Ishikawa (cell line): Measurements from ENCODE around the gene NMNAT3.

Source experiments
- CEBPB ChIP-seq: IDR thresholded peaks from 2 replicates; pipeline ENCODE4 v1.6.1; 2012
- CREB1 ChIP-seq: IDR thresholded peaks from 2 replicates; pipeline ENCODE4 v1.6.1; 2012; ENCODE audit warnings: low read depth
- EGR1 ChIP-seq: IDR thresholded peaks from 2 replicates; pipeline ENCODE4 v1.6.1; 2012
- EP300 ChIP-seq: IDR thresholded peaks from 2 replicates; pipeline ENCODE4 v1.6.1; 2012; ENCODE audit warnings: borderline replicate concordance
- FOXM1 ChIP-seq: IDR thresholded peaks from 2 replicates; pipeline ENCODE4 v1.6.1; 2012; ENCODE audit warnings: low read depth, borderline replicate concordance
- NFIC ChIP-seq: IDR thresholded peaks from 2 replicates; pipeline ENCODE4 v1.6.1; 2012
- RAD21 ChIP-seq: IDR thresholded peaks from 2 replicates; pipeline ENCODE4 v1.6.1; 2012; ENCODE audit warnings: low read depth
- TAF1 ChIP-seq: IDR thresholded peaks from 2 replicates; pipeline ENCODE4 v1.6.1; 2012; ENCODE audit warnings: low read depth, mild to moderate bottlenecking
- TCF12 ChIP-seq: IDR thresholded peaks from 2 replicates; pipeline ENCODE4 v1.6.1; 2012; ENCODE audit warnings: low read depth
- TEAD4 ChIP-seq: IDR thresholded peaks from 2 replicates; pipeline ENCODE4 v1.6.1; 2012
- YY1 ChIP-seq: IDR thresholded peaks from 2 replicates; pipeline ENCODE4 v1.6.1; 2012; ENCODE audit warnings: low read depth
- ZBTB7A ChIP-seq: IDR thresholded peaks from 2 replicates; pipeline ENCODE4 v1.6.1; 2012; ENCODE audit warnings: low read depth
- TF ChIP-seq, protein P1 (sequence below): IDR thresholded peaks from 2 replicates; pipeline ENCODE4 v1.6.1; 2012; ENCODE audit warnings: low read depth, mild to moderate bottlenecking
- TF ChIP-seq, protein P2 (sequence below): IDR thresholded peaks from 2 replicates; pipeline ENCODE4 v1.6.1; 2012
- TF ChIP-seq, protein P3 (sequence below): IDR thresholded peaks from 2 replicates; pipeline ENCODE4 v1.6.1; 2012

Gene NMNAT3

DNA sequence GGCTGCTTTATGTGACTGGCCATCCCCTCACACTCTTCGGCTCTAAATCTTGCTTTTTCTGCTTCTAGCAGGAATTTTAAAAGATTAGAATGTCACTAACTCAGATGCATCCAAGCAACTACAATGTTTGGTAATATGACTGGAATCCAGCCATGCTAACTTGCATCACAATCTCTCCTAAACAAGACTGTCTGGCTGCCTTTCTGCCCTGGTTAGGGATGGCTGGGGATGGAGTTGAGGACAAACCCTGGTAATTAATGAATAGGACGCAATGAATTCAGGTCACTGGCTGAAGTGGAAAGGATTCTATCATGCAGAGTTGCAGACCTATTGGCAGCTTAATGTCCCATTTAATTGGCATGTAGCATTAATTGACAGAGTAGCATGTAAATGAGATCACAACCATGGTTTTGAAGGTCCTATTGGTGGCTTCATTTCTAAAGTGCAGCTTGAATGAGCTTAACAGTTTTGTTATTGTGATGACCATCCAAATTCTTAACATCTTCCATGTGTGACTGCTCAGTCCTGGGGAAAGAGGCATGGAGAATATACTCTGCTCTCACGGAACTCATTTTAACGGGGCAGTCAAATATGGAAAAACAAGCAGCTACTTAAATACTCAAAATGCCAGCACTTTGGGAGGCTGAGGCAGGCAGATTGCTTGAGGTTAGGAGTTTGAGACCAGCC is 21.7 kb downstream of the NMNAT3 start:
- TF ChIP-seq YY1 (no peak), CEBPB (no peak), ZBTB7A (no peak), CREB1 (no peak), RAD21 (no peak), FOXM1 (no peak), NFIC (no peak), EGR1 (no peak)
- TF ChIP-seq, protein P1, sequence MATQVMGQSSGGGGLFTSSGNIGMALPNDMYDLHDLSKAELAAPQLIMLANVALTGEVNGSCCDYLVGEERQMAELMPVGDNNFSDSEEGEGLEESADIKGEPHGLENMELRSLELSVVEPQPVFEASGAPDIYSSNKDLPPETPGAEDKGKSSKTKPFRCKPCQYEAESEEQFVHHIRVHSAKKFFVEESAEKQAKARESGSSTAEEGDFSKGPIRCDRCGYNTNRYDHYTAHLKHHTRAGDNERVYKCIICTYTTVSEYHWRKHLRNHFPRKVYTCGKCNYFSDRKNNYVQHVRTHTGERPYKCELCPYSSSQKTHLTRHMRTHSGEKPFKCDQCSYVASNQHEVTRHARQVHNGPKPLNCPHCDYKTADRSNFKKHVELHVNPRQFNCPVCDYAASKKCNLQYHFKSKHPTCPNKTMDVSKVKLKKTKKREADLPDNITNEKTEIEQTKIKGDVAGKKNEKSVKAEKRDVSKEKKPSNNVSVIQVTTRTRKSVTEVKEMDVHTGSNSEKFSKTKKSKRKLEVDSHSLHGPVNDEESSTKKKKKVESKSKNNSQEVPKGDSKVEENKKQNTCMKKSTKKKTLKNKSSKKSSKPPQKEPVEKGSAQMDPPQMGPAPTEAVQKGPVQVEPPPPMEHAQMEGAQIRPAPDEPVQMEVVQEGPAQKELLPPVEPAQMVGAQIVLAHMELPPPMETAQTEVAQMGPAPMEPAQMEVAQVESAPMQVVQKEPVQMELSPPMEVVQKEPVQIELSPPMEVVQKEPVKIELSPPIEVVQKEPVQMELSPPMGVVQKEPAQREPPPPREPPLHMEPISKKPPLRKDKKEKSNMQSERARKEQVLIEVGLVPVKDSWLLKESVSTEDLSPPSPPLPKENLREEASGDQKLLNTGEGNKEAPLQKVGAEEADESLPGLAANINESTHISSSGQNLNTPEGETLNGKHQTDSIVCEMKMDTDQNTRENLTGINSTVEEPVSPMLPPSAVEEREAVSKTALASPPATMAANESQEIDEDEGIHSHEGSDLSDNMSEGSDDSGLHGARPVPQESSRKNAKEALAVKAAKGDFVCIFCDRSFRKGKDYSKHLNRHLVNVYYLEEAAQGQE: no peak
- TF ChIP-seq, protein P2, sequence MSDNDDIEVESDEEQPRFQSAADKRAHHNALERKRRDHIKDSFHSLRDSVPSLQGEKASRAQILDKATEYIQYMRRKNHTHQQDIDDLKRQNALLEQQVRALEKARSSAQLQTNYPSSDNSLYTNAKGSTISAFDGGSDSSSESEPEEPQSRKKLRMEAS: no peak
- TF ChIP-seq, protein P3, sequence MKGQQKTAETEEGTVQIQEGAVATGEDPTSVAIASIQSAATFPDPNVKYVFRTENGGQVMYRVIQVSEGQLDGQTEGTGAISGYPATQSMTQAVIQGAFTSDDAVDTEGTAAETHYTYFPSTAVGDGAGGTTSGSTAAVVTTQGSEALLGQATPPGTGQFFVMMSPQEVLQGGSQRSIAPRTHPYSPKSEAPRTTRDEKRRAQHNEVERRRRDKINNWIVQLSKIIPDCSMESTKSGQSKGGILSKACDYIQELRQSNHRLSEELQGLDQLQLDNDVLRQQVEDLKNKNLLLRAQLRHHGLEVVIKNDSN: no peak

DNA sequence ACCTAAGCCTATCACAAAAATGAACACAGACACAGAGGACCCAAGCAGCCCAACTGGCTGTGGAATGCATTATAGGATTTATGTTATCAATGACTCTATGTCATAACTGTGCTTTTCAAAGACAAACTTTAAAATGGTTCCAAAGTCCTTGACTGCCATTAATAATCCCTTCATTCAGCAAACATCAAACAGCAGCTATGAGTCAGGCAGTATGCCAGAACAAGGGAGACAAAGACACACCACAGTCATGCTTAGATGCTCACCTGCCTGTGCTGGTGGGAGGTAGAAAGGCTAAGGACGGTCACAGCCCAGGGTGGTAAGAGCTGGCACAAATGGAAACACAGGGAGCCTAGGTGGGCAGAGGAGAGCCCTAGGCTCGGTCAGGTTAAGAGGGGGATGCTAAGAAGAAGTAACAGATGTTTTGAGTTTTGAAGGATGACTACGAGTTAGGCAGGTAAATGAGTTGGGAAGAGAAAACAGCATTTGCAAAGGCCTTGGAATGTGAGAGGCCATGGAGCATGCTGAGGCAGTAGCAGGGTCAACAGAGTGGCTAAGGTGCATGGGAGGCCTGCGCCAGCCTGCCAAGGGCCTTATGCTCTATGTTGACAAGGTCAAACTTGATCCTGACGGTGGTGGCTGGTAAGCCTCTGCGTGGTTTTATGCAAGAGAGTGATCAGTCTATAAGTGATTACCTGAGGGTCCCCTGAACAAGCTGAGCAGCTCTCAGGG is 23.0 kb downstream of the NMNAT3 start:
- no peak for TF ChIP-seq EP300
- no peak for TF ChIP-seq YY1
- TF ChIP-seq, protein P1: no peak
- TF ChIP-seq, protein P3: no peak
- no peak for TF ChIP-seq TAF1
- TF ChIP-seq RAD21: no peak
- TF ChIP-seq EGR1: no peak
- TF ChIP-seq FOXM1: no peak
- no peak for TF ChIP-seq TEAD4
- TF ChIP-seq, protein P2: no peak
- no peak for TF ChIP-seq CREB1
- TF ChIP-seq TCF12: no peak
- TF ChIP-seq CEBPB: no peak

DNA sequence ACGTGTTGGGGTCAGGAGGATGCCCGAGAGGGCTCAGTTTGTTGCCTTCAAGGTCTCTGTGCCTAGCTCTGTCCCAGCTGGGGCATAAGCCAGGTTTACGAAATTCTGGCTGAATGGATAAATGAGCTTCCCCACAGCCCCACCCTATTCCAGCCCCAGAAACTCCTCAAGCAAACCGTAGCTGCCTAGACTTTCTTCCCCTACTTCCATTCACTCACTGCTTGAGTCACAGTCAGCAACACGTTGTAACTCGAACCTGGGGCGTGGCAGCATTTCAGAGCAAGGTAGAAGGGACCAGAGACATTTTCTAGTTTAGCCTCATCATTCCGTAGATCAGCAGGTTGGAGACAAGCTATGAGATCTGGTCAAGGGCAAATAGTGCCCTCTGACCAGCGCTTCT is 24.2 kb downstream of the NMNAT3 start:
- TF ChIP-seq, protein P3: no peak

DNA sequence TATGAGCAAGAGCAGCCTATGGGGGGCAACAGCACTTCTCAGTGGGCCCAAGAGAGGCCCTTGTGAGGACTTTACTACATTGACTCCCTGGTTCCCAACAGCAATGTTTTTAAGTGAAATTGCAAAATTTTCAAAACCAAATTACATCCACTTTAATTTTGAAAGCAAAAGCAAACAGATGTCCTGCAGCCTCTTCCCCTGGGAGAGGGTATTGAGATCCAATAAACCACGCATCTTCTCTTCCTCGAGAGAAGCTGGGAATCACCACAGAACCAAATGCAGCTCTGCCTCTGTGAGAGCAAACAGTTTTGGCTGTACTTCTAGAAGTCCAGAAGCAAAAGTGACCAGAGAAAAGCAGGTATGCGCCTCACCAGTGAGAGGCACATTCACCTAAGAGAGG is 25.2 kb downstream of the NMNAT3 start:
- TF ChIP-seq CEBPB (no peak), TCF12 (no peak), NFIC (no peak), ZBTB7A (no peak), CREB1 (no peak), TAF1 (no peak), YY1 (no peak), EP300 (no peak), RAD21 (no peak), EGR1 (no peak), TEAD4 (no peak)
- TF ChIP-seq, protein P2: no peak
- TF ChIP-seq, protein P3: no peak
- TF ChIP-seq, protein P1: no peak
